Fibroblast of peridontal ligament (primary cell): ENCODE results near the gene SCN3A.
A peak's percentile ranks its signal among the peaks of the same experiment; 100 is the strongest.

Experiments
- DNase-seq: peaks from one replicate; pipeline ENCODE4 v3.0.0-alpha.2; 2010; ENCODE audit errors: extremely low read depth

The SCN3A gene

DNA sequence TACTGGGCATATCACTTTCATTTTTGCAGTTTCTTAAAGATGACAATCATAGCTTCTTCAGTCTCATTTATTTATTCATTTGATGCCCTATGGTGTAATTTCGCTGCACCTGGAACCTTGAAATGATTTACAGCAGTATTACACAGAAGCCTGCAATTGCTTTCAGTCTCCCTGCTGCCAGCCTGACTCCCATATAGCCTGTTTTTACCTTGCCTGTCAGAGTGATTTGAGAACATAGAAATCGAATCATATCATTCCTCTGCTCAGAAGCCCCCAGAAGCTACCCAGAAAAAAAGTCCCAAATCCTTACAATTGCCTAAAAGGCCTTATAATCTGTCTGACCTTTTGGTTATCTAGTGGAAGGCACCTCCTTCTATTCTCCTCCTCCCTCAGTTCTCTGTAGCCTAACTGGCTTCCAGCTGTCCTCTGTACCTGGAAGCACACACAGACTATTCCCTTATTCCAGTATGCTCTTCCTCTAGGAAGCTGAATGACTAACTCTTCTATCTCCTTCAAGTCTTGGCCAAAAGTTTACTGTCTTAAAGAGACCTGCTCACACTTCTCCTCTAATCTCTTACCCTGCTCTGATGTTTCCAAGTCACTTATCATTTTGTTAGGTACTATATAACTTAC is 12.6 kb downstream of the SCN3A start:
- DNase-seq: no peak

GRCh38 chr2:165185633-165186032 is 18.2 kb downstream of the SCN3A start:
- DNase-seq: no peak

DNA sequence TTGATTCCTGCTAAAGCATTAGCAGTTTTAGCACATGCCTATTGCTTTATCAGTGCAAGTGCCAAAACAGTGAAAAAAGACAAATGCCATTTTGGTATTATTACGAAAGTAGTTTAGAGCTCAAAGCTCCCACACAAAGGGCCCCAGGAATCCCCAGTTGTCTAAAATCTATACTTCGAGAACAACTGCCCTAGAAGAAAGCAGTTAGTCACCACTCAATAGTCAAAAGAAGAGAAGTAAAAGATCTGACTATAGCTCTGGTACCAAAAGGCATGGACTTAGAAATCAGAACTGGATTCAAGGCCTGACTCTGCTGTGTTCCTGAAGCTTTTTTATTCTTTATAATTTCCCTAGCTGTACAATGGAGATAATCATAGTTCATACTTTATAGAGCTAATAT is 21.8 kb downstream of the SCN3A start:
- no peak for DNase-seq

DNA sequence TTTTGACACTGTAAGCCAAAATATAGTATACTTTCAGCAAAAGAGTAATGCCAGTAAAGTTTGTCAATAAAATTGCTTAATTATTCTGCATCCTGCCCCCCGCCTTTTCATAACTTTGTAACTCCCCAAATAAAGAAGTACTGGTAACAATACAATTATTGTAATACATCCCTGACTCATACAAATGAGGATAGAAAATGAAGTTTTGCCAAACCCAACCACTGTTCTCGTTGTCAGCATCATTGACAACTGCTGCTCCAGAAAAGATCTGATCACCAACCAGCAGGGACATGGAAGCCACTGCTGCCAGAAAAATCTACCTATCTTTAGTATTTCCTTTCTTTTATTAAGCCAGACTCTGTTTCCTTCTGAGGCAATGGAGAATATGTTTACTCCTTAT is 27.1 kb downstream of the SCN3A start:
- no peak for DNase-seq

GRCh38 chr2:165173215-165173614 is 30.6 kb downstream of the SCN3A start:
- no peak for DNase-seq

GRCh38 chr2:165164201-165164600 is 39.6 kb downstream of the SCN3A start:
- no peak for DNase-seq

- peak; percentile 27 for DNase-seq
These were observed 40.1 kb downstream of the SCN3A start for GRCh38 chr2:165163761-165164160.

GRCh38 chr2:165162466-165162865 is 41.4 kb downstream of the SCN3A start:
- no peak for DNase-seq

DNA sequence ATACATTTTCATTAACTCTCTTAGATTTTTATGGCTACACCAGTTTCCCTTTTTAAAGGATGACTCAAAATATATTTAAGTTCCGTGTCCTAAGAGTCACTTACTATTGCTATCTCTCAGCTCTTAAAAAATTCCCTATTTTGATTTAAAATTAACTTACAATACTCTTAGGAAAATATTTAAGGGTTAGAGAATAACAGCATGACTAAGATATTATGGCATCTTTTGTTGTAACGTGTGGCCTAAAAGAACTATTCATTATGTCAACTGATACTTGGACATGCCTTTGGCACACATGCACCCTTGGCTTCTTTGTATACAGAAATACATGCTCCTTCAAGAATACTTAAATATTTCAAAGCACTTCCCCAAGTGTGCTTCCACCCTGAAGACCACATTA is 42.3 kb downstream of the SCN3A start:
- DNase-seq: peak; percentile 64

DNA sequence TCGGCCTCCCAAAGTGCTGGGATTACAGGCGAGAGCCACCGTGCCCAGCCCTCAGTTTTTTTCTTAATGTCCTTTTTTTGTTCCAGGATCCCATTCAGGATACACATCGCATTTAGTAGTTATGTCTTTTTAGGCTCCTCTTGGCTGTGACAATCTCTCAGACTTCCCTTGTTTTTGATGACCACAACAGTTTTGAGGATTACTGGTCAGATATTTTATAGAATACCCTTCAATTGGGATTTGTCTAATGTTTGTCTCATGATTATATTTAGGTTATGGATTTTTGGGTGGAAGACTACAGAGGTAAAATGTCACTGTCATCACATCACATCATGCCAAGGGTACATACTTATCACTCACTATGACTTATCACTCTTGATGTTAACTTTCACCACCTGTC is 46.7 kb downstream of the SCN3A start:
- no peak for DNase-seq

DNA sequence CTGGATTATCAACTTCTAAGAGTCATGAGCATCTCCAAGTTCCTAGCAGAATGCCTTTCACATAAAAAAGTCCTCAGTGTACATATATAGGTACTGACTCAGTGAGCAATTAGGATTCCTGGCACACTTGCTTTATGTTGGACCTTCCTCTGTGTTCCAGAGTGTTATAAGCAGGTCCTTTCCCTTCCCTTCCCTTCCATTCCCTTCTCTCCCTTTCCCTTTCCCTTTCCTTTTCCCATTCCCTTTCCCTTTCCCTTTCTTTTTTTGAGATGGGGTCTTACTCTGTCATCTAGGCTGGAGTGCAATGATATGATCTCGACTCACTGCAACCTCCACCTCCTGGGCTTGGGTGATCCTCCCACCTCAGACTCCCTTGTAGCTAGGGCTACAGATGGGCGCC is 48.7 kb downstream of the SCN3A start:
- no peak for DNase-seq

DNA sequence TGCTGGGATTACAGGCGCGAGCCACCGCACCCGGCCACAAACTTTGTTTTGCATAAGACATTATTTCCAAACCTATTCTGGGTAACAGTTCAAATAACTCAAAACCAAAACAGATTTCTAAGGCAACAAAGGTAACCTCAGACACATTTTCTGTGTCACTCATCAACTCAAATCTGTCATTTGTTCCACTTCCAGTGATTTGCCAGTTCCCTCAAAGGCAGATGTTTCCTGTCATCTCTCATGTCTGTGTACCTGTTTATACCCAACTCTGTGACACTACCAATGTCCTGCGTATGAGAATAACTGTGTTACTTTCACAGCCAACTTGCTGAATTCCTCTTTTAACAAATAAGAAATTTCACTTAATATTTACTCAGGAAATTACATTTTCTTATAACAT is 54.4 kb downstream of the SCN3A start:
- DNase-seq: no peak

GRCh38 chr2:165147186-165148045 is 56.4 kb downstream of the SCN3A start:
- no peak for DNase-seq

DNA sequence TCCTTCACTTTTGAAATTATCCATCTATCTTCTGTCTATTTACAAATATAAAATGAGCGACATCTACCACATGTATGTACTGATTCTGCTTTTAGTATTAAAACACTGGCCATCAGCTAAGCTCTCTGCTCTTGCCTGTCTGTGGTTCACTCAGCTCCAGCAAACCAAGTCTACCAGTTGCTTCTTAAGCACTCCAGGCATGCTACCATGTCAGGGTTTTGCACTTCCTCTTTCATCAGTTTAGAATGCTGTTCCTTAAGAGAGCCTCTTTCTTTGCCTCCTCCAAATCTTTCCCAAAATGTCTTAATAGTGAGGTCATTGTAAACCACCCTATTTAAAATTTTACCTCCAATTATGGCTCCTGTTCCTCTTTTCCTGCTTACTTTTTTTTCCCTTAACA is 59.5 kb downstream of the SCN3A start:
- DNase-seq: no peak

GRCh38 chr2:165141601-165142354 is 62.1 kb downstream of the SCN3A start:
- DNase-seq: peak; percentile 15

DNA sequence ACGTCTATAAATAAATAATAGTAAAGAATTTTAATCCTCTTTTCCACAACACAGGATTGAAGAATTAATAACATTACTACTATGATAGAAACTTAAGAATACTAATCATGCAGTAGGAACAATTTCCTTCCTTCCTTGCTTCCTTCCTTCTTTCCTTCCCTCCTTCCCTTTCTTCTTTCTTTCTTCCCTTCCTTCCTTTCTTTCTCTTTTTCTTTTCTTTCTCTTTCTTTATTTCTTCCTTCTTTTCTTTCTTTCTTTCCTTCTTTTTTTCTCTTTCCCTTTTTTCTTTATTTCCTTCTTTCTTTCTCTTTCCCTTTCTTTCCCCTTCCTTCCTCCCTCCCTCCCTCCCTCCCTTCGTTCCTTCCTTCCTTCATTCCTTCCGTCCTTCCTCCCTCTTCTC is 77.6 kb downstream of the SCN3A start:
- DNase-seq: no peak

- DNase-seq: no peak
These were observed 81.3 kb downstream of the SCN3A start for GRCh38 chr2:165122521-165122920.

DNA sequence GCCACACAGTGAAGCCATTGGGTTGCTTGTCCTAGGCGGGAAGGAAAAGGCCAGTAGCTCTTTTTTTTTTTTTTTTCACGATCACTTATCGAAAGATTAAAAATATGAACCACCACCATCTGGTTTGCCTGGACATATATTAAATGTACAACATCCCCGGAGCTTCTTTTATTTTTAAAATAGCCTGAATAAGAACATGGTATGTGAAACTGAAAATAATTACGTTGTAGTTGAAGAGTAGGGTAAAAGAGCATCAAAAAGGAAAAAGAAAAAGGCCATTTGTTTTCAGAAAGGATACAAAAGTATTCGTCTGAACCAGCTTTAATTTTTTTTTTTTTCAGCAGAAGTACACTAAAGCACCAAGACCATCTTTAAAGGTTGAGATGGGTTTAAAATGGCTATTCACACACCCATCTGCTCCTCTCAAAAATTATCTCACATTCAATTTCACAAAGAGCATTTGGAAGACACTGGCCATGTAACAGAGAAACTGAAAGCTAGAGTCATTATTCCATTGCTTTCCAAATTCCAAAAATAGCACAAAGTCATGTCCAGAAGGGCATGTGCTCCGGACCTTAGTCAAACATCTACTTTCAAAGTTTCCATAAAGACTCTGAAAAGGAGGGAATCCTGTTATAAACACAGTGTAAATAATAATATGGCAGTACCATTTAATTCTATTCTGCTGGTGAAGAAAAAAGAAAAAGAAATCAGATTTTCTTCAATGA is 82.9 kb downstream of the SCN3A start:
- peak; percentile 5 for DNase-seq

DNA sequence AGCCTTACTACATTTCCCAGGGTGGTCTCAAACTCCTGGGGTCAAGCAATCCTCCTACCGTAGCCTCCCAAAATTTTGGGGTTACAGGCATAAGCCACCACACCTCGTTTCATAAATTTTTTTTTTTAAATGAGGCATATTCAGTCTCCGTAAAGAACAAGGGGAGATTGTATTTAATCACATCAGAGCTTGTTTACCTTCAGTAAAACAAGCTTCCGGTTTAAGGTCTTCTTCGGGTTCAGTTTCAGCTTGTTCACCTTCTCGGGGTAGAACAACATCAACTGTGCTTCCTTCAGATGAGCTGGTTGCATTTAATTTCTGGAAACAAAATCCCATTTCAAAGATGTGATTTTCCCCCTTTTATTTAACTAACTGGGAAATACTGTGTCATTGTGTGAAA is 88.6 kb downstream of the SCN3A start:
- DNase-seq: no peak

DNA sequence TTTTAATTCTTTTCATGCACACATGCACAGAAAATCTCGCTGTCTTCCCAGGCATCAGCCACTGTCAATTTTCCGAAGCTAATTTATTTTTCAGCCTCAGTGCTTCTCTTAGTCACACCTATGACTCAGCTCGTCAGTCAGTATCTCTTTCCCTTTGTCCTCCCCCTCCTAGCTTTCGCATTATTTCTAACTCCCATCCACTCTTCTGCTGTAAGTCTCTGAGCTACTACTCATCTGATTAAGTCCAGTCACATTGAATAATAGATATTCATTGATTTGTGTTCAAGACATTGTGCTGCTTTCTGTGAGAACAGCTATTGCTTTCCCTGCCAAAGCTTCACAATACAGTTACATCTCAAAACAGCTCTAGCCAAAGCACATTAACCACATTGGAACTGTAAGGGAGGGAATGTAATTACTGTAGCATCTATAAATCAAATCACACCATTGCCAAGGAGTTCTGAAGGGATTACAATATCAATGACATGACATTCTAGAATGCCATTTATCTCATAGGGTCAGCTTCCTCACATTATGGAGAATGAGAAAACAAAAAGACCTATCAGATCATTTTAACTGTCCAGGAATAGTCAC is 89.4 kb downstream of the SCN3A start:
- peak; percentile 27 for DNase-seq

DNA sequence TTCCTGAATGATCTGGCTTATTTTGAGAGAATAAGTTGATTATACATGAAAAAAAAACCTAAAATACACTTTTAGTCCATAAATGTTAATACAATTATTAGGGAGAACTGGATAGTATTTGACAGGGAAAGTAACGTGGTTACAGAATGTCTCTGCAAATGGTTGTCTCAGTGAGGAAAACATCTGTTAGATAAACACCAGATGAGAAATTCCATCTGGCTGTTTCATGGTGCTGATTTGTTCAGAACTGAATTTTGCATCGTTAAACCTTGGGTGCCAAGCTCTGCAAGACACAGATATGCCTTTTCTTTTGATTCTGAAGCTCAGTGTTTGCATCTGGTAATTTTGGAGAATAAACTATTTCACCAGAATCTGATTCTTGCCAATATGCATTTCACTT is 90.4 kb downstream of the SCN3A start:
- peak; percentile 33 for DNase-seq

- DNase-seq: no peak
These were observed 91.1 kb downstream of the SCN3A start for GRCh38 chr2:165112789-165113188.
